CD14-positive monocyte (primary cell): Measurements from ENCODE around the gene PDPR. TPM values are rescaled to one million over a fixed set of nuclear protein-coding genes. Genes with fewer than 3 reads are reported as not detected.
"Not testable (repeated sequence)": the region's sequence is repeated elsewhere in the genome, so short reads cannot be mapped to it uniquely, and the experiment has no call there.

Experiments used
- DNase-seq, 3 donors: peaks; one replicate each; pipeline ENCODE4 v3.0.0-alpha.2; 2011 to 2022
- H2AFZ ChIP-seq: 2 replicates; pipeline ENCODE4 v1.6.0; 2012; ENCODE audit warnings: mild to moderate bottlenecking, low read depth, low read length, inconsistent platforms; ENCODE audit not compliant: insufficient read depth, poor library complexity, severe bottlenecking
- H3K27ac ChIP-seq, 2 donors: 1 replicate in 1 of 2; 2 replicates in 1 of 2; pipeline ENCODE4 v1.5.1; 2012 to 2013; ENCODE audit warnings: low read length in 2 of 2, control low read depth in 1 of 2, inconsistent platforms in 1 of 2, low read depth in 1 of 2, mild to moderate bottlenecking in 1 of 2
- H3K27me3 ChIP-seq, 2 donors: one replicate each; pipeline versions ENCODE4 v1.6.0 to v1.6.1; 2011 to 2013; ENCODE audit warnings: low read length in 2 of 2; ENCODE audit not compliant: control insufficient read depth in 2 of 2, insufficient read depth in 2 of 2
- H3K36me3 ChIP-seq, 2 donors: replicated peaks in 1 of 2; 1 replicate in 1 of 2; 2 replicates in 1 of 2; pipeline versions ENCODE4 v1.5.1 to v1.6.1; 2012 to 2013; ENCODE audit warnings: low read length in 2 of 2, control low read depth in 1 of 2, inconsistent platforms in 1 of 2, mild to moderate bottlenecking in 1 of 2; ENCODE audit not compliant: insufficient read depth in 2 of 2, control insufficient read depth in 1 of 2
- H3K4me1 ChIP-seq, 2 donors: 1 replicate in 1 of 2; 2 replicates in 1 of 2; pipeline versions ENCODE4 v1.5.1 to v1.6.1; 2012 to 2013; ENCODE audit warnings: low read length in 2 of 2, control low read depth in 1 of 2, inconsistent platforms in 1 of 2, mild to moderate bottlenecking in 1 of 2, moderate library complexity in 1 of 2; ENCODE audit not compliant: insufficient read depth in 2 of 2, control insufficient read depth in 1 of 2
- H3K4me2 ChIP-seq: replicated peaks from 2 replicates; pipeline ENCODE3; 2012; ENCODE audit warnings: low read length, moderate library complexity, mild to moderate bottlenecking; ENCODE audit not compliant: poor library complexity, severe bottlenecking; ENCODE audit errors: extremely low read depth
- H3K4me3 ChIP-seq, 3 experiments: fragments of 200-600 bp in 1 of 3; sonication (generic) in 1 of 3; replicated peaks in 1 of 3; 1 replicate in 2 of 3; 2 replicates in 1 of 3; pipeline ENCODE4 v1.5.1; 2011 to 2013; ENCODE audit warnings: low read length in 3 of 3, mild to moderate bottlenecking in 3 of 3, control low read depth in 2 of 3, low read depth in 2 of 3, inconsistent platforms in 1 of 3, moderate library complexity in 1 of 3
- H3K79me2 ChIP-seq: 2 replicates; pipeline ENCODE4 v1.6.0; 2012; ENCODE audit warnings: mild to moderate bottlenecking, control low read depth, inconsistent platforms, low read length, moderate library complexity; ENCODE audit not compliant: insufficient read depth
- H3K9ac ChIP-seq: 2 replicates; pipeline ENCODE4 v1.6.0; 2017; ENCODE audit warnings: low read length, mild to moderate bottlenecking; ENCODE audit not compliant: insufficient read depth, poor library complexity, severe bottlenecking
- H3K9me3 ChIP-seq, 2 donors: replicated peaks in 1 of 2; 1 replicate in 1 of 2; 2 replicates in 1 of 2; pipeline versions ENCODE4 v1.5.1 to v1.6.1; 2012 to 2013; ENCODE audit warnings: low read length in 2 of 2, control low read depth in 1 of 2; ENCODE audit not compliant: control insufficient read depth in 1 of 2, insufficient read depth in 1 of 2
- H4K20me1 ChIP-seq: 2 replicates; pipeline ENCODE4 v1.6.0; 2012; ENCODE audit warnings: mild to moderate bottlenecking, low read length, control low read depth, moderate library complexity; ENCODE audit not compliant: insufficient read depth
- H3K27ac Mint-ChIP-seq, 7 donors: one replicate each; pipeline ENCODE4 v1.8.0; 2020; ENCODE audit warnings: mild to moderate bottlenecking in 7 of 7, mixed read lengths in 7 of 7, moderate library complexity in 6 of 7, inconsistent platforms in 2 of 7
- H3K27me3 Mint-ChIP-seq, 3 donors: one replicate each; pipeline ENCODE4 v1.8.0; 2021 to 2022; ENCODE audit warnings: low read depth in 3 of 3, mild to moderate bottlenecking in 3 of 3, mixed read lengths in 3 of 3, moderate library complexity in 3 of 3, inconsistent platforms in 1 of 3
- H3K36me3 Mint-ChIP-seq, 2 donors: one replicate each; pipeline ENCODE4 v1.8.0; 2020; ENCODE audit warnings: mixed read lengths in 2 of 2, inconsistent platforms in 1 of 2, mild to moderate bottlenecking in 1 of 2
- H3K4me1 Mint-ChIP-seq: one replicate; pipeline ENCODE4 v1.8.0; 2020; ENCODE audit warnings: mild to moderate bottlenecking, mixed read lengths
- H3K4me3 Mint-ChIP-seq, 2 donors: one replicate each; pipeline ENCODE4 v1.8.0; 2020; ENCODE audit warnings: mild to moderate bottlenecking in 2 of 2, mixed read lengths in 2 of 2, moderate library complexity in 1 of 2
- H3K9me3 Mint-ChIP-seq, 7 donors: one replicate each; pipeline ENCODE4 v1.8.0; 2020 to 2022; ENCODE audit warnings: mixed read lengths in 7 of 7, mild to moderate bottlenecking in 6 of 7, moderate library complexity in 6 of 7, inconsistent platforms in 2 of 7
- WGBS: methylation state at CpG from one replicate; pipeline ENCODE4 v1.1.5; 2013; ENCODE audit warnings: missing lambda C conversion rate; ENCODE audit not compliant: insufficient coverage; 5-methylcytosine and 5-hydroxymethylcytosine counted together
- intact Hi-C, 2 donors: fragments of 100-400 bp; cut with micrococcal nuclease; formaldehyde crosslinking; loops; one replicate each; pipeline versions ENCODE4 v1.15.0 to v1.15.1; 2023
- polyA plus RNA-seq, 3 donors: library from polyadenylated mRNA; depleted of rRNA in 1 of 3; unstranded in 2 of 3; stranded (reverse) in 1 of 3; fragments of 300-500 nt in 2 of 3; fragments of >200 nt in 1 of 3; fragmentation: Illumina TruSeq in 2 of 3; gene quantifications; 1 replicate in 2 of 3; 2 replicates in 1 of 3; pipeline ENCODE4 v1.2.3, GENCODE V29; 2012 to 2021

PDPR gene
- polyA plus RNA-seq, 3 donors = 5.1 to 26.4 (median 5.7) TPM

DNA sequence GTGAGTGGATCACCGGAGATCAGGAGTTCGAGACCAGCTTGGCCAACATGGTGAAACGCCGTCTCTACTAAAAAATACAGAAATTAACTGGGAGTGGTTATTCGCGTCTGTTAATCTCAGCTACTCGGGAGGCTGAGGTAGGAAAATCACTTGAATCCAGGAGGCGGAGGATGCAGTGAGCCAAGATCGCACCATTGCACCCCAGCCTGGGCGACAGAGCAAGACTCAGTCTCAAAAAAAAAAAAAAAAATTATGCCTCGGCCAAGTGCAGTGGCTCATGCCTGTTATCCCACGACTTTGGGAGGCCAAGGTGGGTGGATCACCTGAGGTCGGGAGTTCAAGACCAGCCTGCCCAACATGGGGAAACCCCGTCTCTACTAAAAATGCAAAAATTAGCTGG lies 9.7 kb downstream of the PDPR start:
- H3K4me1 Mint-ChIP-seq, H3K9me3 ChIP-seq, H3K4me2 ChIP-seq, H3K27me3 ChIP-seq, H3K4me3 ChIP-seq, intact Hi-C loops, H3K27ac ChIP-seq, H2AFZ ChIP-seq, H3K27me3 Mint-ChIP-seq, H3K9ac ChIP-seq, H3K4me1 ChIP-seq, H3K79me2 ChIP-seq, H4K20me1 ChIP-seq, H3K9me3 Mint-ChIP-seq, DNase-seq, H3K4me3 Mint-ChIP-seq: not testable (repeated sequence)
- 97% methylated on average over 14 of the region's 14 CpGs for WGBS
- H3K36me3 Mint-ChIP-seq = peaks cover 64 to 80% of the 10 kb centered on the region in 2 donors
- peak overlapping the region in 2 of 7 donors; percentile 37 to 66 for H3K27ac Mint-ChIP-seq
- H3K36me3 ChIP-seq = peaks cover 54 to 72% of the 10 kb centered on the region in 2 donors

DNA sequence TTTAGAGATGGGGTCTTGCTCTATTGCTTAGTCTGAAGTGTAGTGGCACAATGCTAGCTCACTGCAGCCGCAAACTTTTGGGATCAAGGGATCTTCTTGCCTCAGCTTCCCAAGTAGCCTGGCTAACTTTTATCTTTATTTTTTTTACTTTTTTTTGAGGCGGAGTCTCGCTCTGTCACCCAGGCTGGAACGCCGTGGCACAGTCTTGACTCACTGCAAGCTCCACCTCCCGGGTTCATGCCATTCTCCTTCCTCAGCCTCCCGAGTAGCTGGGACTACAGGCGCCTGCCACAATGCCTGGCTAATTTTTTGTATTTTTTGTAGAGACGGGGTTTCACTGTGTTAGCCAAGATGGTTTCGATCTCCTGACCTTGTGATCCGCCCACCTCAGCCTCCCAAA lies 12.1 kb downstream of the PDPR start:
- H3K4me1 Mint-ChIP-seq, H3K9me3 ChIP-seq, H3K4me1 ChIP-seq, H3K9ac ChIP-seq, H3K4me3 Mint-ChIP-seq, H3K27ac Mint-ChIP-seq, H2AFZ ChIP-seq, H3K27me3 Mint-ChIP-seq, H3K4me3 ChIP-seq, H4K20me1 ChIP-seq, H3K27ac ChIP-seq, H3K4me2 ChIP-seq, H3K27me3 ChIP-seq, intact Hi-C loops, H3K9me3 Mint-ChIP-seq, H3K79me2 ChIP-seq, DNase-seq: not testable (repeated sequence)
- H3K36me3 ChIP-seq = peaks cover 76 to 84% of the 10 kb centered on the region in 2 donors
- peaks cover 71 to 89% of the 10 kb centered on the region in 2 donors for H3K36me3 Mint-ChIP-seq
- 89% methylated on average over 6 of the region's 11 CpGs for WGBS

DNA sequence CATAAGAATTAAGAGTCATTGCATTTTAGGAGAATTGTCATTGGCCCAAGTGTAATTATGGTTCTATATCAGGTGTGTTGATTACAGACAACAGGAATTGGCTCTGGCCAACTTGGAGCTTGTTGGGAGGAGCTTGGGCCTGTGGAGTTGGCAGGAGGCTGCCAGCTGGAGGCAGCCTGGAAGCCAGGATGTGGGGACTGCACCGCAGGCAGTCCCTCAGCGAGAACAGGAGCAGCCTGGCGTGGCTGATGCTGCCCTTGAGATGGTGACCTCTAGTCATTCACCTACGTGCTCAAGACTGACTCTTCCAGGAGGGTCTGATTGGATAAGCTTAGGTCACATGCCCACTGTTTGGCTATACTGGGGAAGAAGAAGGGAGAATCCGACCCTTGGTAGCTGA lies 13.6 kb downstream of the PDPR start:
- H3K27ac Mint-ChIP-seq, H3K4me1 Mint-ChIP-seq, H3K9me3 Mint-ChIP-seq, H4K20me1 ChIP-seq, DNase-seq, H3K4me2 ChIP-seq, H3K4me3 ChIP-seq, H2AFZ ChIP-seq, H3K9ac ChIP-seq, H3K4me3 Mint-ChIP-seq, H3K79me2 ChIP-seq, H3K27ac ChIP-seq, H3K9me3 ChIP-seq, H3K4me1 ChIP-seq, H3K27me3 ChIP-seq, intact Hi-C loops, H3K27me3 Mint-ChIP-seq: not testable (repeated sequence)
- peaks cover 74 to 88% of the 10 kb centered on the region in 2 donors for H3K36me3 Mint-ChIP-seq
- peaks cover 74 to 83% of the 10 kb centered on the region in 2 donors for H3K36me3 ChIP-seq
- 95% methylated on average over 3 of the region's 5 CpGs for WGBS

DNA sequence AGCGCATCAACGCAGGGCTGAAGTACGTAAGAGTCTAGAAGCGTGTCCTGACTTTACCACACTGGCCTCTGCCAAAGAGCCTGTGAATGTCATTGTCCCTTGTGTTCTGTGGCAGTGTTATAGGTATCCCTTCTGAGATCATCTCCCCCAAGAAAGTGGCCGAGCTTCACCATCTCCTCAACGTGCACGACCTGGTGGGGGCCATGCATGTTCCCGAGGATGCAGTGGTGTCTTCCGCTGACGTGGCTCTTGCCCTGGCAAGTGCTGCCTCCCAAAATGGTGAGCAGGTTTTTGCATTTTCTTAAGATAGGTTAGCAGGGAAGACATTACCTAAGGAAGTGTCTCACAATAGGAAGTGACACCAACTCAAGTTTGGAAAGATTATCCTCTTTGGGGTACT lies 14.7 kb downstream of the PDPR start:
- H3K9me3 Mint-ChIP-seq, H3K27ac ChIP-seq, H2AFZ ChIP-seq, H4K20me1 ChIP-seq, DNase-seq, H3K4me3 ChIP-seq, H3K27me3 ChIP-seq, H3K4me2 ChIP-seq, H3K27ac Mint-ChIP-seq, intact Hi-C loops, H3K9me3 ChIP-seq, H3K79me2 ChIP-seq, H3K27me3 Mint-ChIP-seq, H3K4me1 ChIP-seq, H3K4me1 Mint-ChIP-seq, H3K4me3 Mint-ChIP-seq, H3K9ac ChIP-seq: not testable (repeated sequence)
- WGBS = no CpG with 5 or more reads among the region's 10 CpGs
- H3K36me3 ChIP-seq = peaks cover 75 to 81% of the 10 kb centered on the region in 2 donors
- H3K36me3 Mint-ChIP-seq = peaks cover 77 to 88% of the 10 kb centered on the region in 2 donors
